Chondrocyte (in vitro differentiated cells): ENCODE data around the gene CDC25B. TPM values are rescaled to one million over a fixed set of nuclear protein-coding genes. Genes with fewer than 3 reads are reported as not detected.

Experiments used
- DNase-seq: peaks from one replicate; pipeline ENCODE4 v3.0.0; 2021; ENCODE audit warnings: mixed read lengths, low spot score
- H3K27ac Mint-ChIP-seq: one replicate; pipeline ENCODE4 v1.8.0; 2021; ENCODE audit warnings: mild to moderate bottlenecking, moderate library complexity, mixed read lengths; ENCODE audit not compliant: unreplicated experiment
- H3K27me3 Mint-ChIP-seq: 2 replicates; pipeline ENCODE4 v1.8.0; 2021; ENCODE audit warnings: low read depth, mixed read lengths
- H3K36me3 Mint-ChIP-seq: 2 replicates; pipeline ENCODE4 v1.8.0; 2021; ENCODE audit warnings: low read depth, mixed read lengths
- H3K4me1 Mint-ChIP-seq: 2 replicates; pipeline ENCODE4 v1.8.0; 2021; ENCODE audit warnings: low read depth, mild to moderate bottlenecking, mixed read lengths
- H3K4me3 Mint-ChIP-seq: one replicate; pipeline ENCODE4 v1.8.0; 2021; ENCODE audit warnings: mild to moderate bottlenecking, moderate library complexity, mixed read lengths; ENCODE audit not compliant: unreplicated experiment
- H3K9me3 Mint-ChIP-seq: 2 replicates; pipeline ENCODE4 v1.8.0; 2021; ENCODE audit warnings: low read depth, mixed read lengths
- total RNA-seq: library from RNA; stranded (reverse); gene quantifications from 3 replicates; pipeline ENCODE4 v1.2.1, GENCODE V29; 2021
- TF ChIP-seq, protein P1 (sequence below): fragments of 200-600 bp; sonication (generic); IDR thresholded peaks from 2 replicates; pipeline ENCODE4 v1.5.0; 2021; ENCODE audit warnings: antibody characterized with exemption, mild to moderate bottlenecking, moderate library complexity

CDC25B gene
- total RNA-seq, 1 donor from 2014 or later, result 60.1 TPM

GRCh38 chr20:3753501-3754275, 42.4 kb upstream of the CDC25B start:
- no peaks in the 10 kb centered on the region for H3K9me3 Mint-ChIP-seq
- no peak overlapping the region for H3K27ac Mint-ChIP-seq
- H3K4me1 Mint-ChIP-seq, result peaks cover 6% of the 10 kb centered on the region
- peaks cover 2% of the 10 kb centered on the region for H3K27me3 Mint-ChIP-seq
- H3K36me3 Mint-ChIP-seq, result peaks cover 5% of the 10 kb centered on the region
- TF ChIP-seq, protein P1, sequence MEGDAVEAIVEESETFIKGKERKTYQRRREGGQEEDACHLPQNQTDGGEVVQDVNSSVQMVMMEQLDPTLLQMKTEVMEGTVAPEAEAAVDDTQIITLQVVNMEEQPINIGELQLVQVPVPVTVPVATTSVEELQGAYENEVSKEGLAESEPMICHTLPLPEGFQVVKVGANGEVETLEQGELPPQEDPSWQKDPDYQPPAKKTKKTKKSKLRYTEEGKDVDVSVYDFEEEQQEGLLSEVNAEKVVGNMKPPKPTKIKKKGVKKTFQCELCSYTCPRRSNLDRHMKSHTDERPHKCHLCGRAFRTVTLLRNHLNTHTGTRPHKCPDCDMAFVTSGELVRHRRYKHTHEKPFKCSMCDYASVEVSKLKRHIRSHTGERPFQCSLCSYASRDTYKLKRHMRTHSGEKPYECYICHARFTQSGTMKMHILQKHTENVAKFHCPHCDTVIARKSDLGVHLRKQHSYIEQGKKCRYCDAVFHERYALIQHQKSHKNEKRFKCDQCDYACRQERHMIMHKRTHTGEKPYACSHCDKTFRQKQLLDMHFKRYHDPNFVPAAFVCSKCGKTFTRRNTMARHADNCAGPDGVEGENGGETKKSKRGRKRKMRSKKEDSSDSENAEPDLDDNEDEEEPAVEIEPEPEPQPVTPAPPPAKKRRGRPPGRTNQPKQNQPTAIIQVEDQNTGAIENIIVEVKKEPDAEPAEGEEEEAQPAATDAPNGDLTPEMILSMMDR, result no peak
- no peak for DNase-seq
- no peak overlapping the region for H3K4me3 Mint-ChIP-seq

- H3K4me3 Mint-ChIP-seq, result no peak overlapping the region
- peaks cover 2% of the 10 kb centered on the region for H3K27me3 Mint-ChIP-seq
- no peak overlapping the region for H3K27ac Mint-ChIP-seq
- H3K4me1 Mint-ChIP-seq, result peaks cover 6% of the 10 kb centered on the region
- TF ChIP-seq, protein P1, result no peak
- no peaks in the 10 kb centered on the region for H3K9me3 Mint-ChIP-seq
- H3K36me3 Mint-ChIP-seq, result peaks cover 5% of the 10 kb centered on the region
- no peak for DNase-seq
Observed at GRCh38 chr20:3754276-3754630, 41.9 kb upstream of the CDC25B start.

- TF ChIP-seq, protein P1, result no peak
- no peaks in the 10 kb centered on the region for H3K27me3 Mint-ChIP-seq
- no peak overlapping the region for H3K4me3 Mint-ChIP-seq
- H3K36me3 Mint-ChIP-seq, result peaks cover 5% of the 10 kb centered on the region
- no peak for DNase-seq
- H3K4me1 Mint-ChIP-seq, result peaks cover 2% of the 10 kb centered on the region
- no peak overlapping the region for H3K27ac Mint-ChIP-seq
- no peaks in the 10 kb centered on the region for H3K9me3 Mint-ChIP-seq
Observed at GRCh38 chr20:3755269-3755668, 40.8 kb upstream of the CDC25B start.

- Mint-ChIP-seq H3K4me1 (peaks cover 2% of the 10 kb centered on the region), H3K27ac (no peak overlapping the region), H3K9me3 (no peaks in the 10 kb centered on the region), H3K4me3 (no peak overlapping the region), H3K27me3 (no peaks in the 10 kb centered on the region), H3K36me3 (peaks cover 5% of the 10 kb centered on the region)
- TF ChIP-seq, protein P1, result no peak
- DNase-seq, result no peak
Observed at GRCh38 chr20:3755814-3756480, 40.2 kb upstream of the CDC25B start.

DNA sequence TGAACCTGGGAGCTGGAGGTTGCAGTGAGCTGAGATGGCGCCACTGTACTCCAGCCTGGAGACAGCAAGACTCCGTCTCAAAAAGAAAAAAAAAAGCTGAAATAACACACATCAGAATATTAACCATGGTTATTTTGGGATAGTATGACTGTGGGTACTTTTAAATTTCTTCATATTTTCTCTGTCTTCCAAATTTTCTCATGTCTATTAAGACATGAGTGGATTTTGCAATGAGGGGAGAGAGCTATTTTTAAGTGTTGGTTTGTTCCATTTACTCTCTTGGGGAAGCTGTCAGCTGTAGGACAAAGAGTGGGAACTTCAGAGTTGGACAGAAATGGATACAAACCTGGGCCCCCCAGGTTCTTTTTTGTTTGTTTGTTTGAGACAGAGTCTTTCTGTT, 38.8 kb upstream of the CDC25B start:
- Mint-ChIP-seq H3K36me3 (peaks cover 5% of the 10 kb centered on the region), H3K9me3 (no peaks in the 10 kb centered on the region), H3K4me3 (no peak overlapping the region), H3K27me3 (no peaks in the 10 kb centered on the region), H3K4me1 (peaks cover 2% of the 10 kb centered on the region), H3K27ac (no peak overlapping the region)
- no peak for DNase-seq
- TF ChIP-seq, protein P1, result no peak
